NCI-H526 (cell line): Measurements from ENCODE around the gene RBM12.
"Not testable (repeated sequence)": the region's sequence is repeated elsewhere in the genome, so short reads cannot be mapped to it uniquely, and the experiment has no call there.

Experiments used
- DNase-seq, 2 experiments: peaks; one replicate each; lab custom pipeline; 2025; lab: John Stamatoyannopoulos, UW

Gene RBM12

DNA sequence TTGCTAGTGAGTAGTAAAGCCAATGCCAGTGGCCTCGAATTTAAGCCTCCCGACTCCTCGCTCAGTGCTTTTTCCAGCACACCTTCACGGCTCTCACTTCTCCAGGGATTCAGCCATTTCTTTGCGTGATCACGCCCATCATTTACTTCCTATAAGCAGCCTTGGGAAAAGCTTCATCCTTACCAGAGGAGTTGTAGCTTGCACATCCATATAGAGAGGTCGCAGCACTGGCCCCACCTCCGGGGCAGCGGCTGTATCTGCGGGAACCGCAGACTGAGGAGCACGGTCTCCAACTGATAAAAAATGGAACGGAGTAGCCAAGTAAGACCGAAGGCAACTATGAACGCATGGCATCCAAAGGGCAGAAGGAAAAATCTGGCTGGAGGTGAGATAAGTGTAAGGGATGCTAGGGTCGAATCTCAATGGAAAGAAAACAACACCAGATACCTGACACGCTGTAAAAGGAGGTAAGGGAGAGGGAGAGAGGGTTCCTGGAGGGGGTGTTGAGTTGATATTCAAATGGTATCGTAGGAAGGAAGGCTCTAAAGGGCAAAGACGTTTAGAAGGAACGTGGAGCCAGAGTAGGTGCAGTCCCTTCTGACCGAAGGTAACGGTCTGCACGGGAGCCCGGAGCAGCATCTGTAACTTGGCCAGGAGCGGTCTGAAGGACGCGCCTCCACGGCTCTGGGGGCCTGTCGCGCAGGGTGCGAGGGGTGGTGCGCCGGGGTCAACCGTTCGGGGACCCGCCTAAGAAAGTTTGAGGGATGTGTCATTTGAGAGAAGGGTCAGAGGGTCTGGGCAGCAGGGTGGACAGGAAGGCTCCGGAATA lies 33.8 kb upstream of the RBM12 start:
- DNase-seq, result peak in 1 of 2 experiments; percentile 56

DNA sequence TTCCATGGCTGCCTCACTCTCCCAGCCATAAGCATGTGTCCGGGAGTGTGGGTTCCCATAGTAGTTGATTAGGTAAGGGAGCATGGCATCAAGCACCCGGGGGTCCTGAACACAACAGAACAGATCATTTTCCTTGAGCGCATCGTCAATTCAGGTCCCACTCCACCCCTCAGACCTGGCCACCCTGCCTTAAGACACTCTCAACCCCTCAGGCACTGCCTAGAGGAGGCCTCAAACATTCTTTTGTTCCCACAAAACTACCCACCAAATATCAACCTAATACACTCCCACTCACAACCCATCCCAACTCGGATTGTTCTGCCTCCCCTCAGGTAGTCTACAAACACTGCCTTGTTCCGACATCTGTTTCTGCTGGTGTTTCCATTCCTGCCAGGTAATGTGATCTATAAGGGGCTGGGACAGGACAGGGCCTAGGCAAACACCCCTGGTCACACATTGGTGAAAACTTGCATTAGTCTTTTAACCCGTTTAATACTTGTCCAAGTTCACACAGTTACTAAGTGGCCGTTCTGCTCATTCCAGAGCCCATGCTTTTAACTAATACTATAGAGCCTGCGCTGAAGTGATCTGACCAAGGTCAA lies 33.1 kb upstream of the RBM12 start:
- no peak for DNase-seq

DNA sequence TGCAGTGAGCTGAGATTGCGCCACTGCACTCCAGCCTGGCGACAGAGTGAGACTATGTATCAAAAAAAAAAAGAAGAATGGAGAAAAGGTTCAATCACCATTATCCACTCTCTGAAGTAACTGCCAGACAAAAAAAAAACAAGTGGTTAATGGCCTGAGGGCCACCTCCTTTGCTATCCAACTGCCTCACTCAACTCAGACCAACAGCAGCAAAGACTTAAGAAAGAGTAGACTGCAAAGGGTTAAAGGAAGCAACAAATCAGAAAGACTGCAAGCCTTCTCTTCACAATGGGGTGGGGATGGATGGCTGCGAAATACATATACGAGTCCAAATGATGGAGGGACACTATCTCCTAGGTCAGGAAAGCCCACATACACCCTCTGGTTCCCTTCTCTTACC lies 31.3 kb upstream of the RBM12 start:
- no peak for DNase-seq

DNA sequence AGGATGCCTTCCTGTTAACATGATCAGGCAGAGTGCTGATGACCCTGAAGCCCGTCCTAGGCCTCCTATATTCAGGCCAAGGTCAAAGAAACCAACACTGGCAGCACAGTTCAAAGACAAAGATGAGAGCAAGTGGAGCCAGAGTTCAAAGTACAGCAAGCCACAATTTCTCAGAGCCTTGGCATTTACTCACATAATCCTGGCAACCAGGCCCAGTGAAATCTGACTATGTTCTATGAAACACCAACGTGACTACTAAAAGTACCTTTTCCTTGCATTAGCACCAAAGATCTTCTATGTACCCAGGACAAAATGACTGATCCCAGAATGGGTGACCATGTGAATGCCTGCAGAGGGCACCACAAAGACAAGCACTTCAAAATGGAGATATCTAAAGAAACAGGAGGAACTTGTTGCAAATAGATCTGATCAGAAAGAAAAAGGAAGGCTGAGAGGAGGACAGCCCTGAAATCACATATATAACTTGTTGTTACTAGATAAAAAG lies 30.6 kb upstream of the RBM12 start:
- no peak for DNase-seq

DNA sequence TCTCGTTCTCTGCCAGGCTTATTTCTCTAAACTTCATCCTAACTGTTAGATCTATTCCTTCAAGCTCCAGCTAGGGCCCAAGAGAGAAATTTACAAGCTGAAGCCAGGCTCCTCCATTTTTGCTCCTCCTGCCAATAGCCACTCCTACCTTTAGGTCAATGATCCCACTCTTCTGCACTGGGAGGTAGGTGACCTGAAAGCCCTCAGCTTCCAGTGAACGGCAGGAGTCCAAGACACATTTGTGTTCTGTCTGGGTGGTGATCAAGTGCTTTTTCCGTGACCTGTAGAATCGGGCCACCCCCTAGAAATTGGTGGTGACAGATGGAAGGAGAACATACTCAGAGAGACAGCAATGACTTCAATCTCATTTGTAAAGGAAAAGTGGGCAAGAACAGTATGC lies 25.6 kb upstream of the RBM12 start:
- no peak for DNase-seq

DNA sequence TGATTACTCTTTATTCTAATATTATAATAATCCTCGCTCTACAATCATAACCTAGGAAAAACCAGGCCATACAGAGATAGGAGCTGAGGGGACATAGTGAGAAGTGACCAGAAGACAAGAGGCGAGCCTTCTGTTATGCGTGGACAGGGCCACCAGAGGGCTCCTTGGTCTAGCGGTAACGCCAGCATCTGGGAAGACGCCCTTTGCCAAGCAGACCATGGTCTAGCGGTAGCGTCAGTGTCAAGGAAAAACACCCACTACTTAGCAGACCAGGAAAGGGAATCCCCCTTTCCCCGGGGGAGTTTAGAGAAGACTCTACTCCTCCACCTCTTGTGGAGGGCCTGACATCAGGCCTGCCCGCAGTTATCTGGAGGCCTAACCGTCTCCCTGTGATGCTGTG lies 22.2 kb upstream of the RBM12 start:
- DNase-seq, result not testable (repeated sequence)

DNA sequence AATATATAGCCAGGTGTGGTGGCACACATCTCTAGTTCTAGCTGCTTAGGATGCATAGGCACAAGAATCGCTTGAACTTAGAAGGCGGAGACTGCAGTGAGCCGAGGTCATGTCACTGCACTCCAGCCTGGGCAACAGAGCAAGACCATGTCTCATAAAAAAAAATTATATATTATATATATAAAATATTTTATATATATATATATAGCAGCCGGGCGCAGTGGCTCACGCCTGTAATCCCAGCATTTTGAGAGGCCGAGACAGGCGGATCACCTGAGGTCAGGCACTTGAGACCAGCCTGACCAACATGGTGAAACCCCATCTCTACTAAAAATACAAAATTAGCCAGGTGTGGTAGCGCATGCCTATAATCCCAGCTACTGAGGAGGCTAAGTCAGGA lies 20.7 kb upstream of the RBM12 start:
- DNase-seq, result not testable (repeated sequence)

DNA sequence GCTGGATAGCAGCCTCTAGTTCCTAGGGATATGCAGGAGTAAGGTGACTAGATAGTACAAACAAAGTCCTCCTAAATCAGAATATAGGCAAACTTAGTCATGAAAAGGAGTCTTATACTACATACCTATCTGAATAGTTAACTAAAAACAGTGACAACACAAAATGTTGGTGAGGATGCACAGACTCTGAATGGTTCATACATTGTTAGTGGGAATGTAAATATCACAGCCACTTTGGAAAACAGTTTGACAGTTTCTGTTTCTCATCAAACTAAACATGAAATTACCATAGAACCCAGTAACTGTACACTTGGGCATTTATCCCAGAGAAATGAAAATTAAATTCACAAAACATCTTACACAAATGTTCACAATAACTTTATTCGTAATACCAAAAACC lies 17.3 kb upstream of the RBM12 start:
- no peak for DNase-seq

DNA sequence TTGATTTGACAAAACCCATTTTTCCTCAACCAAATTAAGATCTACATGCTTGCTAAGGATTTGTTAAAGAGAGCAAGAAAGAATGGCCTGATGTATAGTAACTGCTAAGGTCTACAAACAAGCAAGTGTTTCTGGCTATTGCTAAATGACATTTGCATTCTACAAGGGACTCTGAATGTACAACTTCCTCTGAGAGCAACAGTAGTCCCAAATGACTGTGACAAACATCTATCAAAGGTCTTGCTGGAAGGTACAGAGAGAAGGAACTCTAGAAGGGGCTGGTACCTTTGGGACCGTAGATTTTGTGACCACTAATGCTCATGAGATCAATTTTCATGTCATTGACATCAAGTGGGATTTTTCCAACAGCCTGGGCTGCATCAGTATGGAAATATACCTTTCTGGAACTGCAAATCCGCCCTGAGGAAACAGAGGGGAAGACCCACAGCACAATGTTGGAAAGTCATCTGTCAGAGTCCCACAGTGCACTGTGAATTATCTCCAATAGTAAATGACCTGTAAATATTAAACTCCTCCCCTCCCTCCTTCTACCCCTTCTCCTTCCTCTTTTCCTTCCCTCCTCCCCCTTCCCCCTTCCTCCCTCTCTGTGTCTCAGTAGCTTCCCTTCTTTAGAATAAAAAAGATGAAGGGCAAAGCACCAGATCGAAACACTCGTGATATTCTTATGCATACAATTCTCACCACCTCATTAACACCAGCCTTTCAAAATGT lies 15.9 kb upstream of the RBM12 start:
- no peak for DNase-seq

DNA sequence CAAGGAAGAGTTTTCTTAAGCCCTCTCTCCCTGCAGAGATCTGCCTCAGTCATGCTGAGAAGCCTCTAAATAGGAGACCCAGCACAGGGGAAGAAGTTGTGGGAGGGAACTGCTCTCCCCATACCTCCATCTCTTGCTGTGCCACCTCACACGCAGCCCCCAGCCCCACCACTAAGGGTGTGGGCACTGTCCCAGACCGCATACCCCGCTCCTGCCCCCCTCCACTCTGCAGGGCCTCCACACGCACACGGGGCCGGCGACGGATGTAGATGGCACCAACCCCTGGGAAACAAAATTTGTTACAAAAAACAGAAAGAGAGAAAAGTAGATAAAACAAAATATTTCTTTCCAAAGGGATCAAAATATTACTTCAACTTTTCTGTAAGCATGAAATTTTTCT lies 10.2 kb upstream of the RBM12 start:
- no peak for DNase-seq

DNA sequence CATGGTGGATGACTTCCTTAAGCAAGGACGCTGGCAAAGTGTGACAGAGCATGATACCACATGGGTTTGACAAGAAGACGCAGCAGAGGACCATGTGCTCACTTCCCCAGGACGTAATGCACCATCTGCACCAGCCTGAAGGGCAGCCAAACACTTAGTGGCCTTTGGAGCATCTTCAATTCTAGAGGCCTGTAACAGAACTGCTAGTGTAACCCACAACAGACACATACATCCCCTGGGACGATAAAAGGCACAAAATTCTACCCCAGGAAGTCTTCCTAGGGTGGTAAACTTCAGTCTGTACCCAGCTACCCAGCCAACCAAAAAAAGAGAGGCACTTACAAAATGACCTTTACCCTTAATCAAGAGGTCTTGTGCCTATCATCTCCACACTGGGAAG lies 9.2 kb upstream of the RBM12 start:
- no peak for DNase-seq

DNA sequence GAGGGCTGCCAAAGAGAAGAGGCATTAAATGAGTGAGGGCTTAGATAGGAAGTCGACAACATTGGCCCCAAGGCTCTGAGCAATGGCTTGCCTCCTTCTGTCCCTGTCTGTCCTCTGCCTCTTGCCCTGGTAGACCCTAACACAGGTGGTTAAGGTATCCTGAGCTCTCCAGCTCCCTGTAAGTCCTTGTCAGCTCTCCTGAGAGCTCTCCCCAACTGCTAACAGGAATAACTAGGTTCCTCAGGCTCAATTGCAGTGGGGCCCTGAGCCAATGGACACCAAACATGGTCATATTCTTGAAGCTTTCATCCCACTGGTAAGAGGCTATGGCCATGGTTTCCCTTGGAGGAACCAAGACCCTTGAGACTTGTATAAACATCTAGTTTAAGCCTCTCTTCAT lies 5.0 kb upstream of the RBM12 start:
- DNase-seq, result no peak

DNA sequence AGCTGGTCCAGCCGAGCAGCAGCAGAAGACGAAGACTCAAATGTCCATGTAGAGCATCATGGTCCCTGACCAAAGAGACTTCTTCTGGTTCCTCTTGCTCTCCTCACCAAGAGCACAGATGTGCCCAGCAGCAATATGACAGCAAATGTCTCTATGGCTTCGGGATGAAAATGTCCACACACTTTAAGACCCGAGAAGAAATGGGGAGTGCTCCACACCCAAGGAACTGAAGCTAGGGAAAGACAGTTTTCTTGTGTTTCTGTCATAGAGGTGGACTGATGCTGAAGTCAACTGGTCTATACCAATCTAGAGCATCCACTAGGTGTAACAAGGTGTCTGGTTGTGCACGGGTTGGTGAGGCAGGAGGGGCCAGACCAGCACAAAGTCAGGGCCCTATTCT lies 4.5 kb upstream of the RBM12 start:
- no peak for DNase-seq

DNA sequence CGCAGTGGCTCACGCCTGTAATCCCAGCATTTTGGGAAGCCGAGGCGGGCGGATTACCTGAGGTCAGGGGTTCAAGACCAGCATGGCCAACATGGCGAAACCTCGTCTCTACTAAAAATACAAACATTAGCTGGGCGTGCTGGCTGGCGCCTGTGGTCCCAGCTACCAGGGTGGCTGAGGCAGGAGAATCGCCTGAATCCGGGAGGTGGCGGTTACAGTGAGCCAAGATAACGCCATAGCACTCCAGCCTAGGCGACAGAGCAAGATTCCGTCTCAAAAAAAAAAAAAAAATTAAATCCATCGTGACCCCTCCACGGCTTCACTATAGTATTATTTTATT lies 1.2 kb upstream of the RBM12 start:
- no peak for DNase-seq

DNA sequence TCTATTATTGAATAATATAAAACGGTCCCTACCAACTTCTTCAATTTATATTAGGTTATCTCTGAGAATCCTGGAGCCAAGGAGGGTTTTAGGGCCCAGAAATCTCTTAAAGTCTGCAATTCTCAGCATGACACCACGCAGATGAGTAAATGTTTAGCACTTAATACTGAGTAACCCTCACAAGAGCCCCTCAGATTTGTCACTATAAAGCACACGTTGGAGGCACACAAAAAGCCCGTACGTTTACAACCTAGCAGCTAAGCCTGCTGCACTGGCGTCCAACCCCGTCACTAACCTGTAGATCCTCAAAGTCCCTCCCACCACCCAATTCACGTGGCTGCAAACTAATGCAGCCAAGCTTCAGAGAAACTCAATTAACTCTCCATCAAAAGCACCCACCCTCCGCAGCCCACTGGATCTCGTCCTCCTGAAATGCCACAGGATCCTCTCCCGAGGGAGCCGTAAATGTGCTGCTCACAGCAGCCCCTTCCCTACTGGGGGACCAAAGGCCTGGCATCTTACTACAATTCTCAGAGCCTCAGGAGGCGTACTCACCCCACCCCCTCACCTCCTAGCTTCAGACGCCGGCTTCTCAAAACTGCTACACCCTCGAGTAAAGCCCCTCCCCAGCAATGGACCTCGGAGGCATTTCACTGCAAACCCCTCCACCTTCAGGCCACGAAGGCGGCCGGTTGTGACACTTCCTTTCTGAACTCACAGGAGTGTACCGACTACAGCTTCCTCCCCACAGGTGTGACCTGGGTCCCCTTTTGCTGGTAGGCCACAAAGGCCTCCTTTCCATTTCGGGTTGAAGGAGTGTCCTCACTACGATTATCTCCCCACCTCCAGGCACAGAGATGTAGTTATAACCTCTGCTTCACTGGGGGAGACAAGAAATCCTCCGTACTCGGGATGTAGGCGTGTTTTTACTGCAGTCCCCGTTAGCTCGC lies 909 bp downstream of the RBM12 start:
- peak; percentile 66 to 80 for DNase-seq

DNA sequence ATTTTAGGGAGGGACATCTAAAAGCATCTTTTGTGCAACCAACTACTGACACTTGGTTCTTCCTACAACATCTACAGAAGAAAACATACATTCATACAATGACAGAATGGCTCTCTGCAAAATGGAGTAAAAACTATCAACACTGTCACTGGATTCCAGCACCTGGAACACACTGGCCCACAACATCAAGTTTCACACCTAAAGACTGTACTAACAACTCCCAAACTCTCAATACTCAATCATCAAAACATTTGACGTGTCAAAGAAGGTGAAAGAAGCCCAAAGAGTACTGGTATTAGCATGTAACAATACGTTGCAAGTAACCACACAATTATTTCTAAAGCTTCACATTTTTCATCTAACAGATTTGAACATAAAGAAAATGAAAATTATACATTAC lies 2.1 kb downstream of the RBM12 start:
- no peak for DNase-seq

DNA sequence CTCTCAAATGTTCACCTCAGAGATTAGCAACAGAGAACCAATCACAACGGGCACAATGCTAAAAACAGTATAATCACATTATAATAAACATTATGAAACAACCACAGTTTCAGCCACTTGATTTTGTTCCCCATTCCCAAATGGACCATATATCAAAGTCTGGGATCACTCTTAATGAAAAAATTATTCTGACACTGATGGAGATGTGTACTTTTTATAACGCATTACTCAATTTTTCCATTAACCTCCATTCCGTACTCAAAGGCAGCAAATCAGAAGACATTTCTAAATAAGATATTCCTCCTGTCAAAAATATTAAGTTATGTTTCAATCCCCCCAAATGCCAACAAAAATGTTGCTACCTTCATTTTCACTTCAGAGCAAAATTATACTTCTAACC lies 2.8 kb downstream of the RBM12 start:
- DNase-seq, result no peak

DNA sequence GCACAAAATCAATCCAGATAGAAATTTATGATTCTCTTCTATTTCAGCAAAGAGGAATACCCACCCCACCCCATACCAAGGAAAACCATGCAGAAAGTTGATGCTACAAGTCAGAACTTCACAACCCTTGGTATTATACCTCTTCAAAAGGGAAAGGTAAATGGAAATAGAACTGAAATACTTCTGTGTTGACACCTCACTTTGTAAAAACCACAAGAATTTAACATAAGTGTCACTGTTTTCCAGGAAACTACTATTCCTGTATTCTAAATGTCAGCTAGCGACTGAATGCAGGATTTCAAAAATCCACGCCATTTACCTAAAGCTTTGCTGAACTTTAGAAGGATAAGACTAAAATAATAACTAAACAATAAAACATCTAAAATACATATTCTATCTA lies 3.6 kb downstream of the RBM12 start:
- DNase-seq, result no peak

DNA sequence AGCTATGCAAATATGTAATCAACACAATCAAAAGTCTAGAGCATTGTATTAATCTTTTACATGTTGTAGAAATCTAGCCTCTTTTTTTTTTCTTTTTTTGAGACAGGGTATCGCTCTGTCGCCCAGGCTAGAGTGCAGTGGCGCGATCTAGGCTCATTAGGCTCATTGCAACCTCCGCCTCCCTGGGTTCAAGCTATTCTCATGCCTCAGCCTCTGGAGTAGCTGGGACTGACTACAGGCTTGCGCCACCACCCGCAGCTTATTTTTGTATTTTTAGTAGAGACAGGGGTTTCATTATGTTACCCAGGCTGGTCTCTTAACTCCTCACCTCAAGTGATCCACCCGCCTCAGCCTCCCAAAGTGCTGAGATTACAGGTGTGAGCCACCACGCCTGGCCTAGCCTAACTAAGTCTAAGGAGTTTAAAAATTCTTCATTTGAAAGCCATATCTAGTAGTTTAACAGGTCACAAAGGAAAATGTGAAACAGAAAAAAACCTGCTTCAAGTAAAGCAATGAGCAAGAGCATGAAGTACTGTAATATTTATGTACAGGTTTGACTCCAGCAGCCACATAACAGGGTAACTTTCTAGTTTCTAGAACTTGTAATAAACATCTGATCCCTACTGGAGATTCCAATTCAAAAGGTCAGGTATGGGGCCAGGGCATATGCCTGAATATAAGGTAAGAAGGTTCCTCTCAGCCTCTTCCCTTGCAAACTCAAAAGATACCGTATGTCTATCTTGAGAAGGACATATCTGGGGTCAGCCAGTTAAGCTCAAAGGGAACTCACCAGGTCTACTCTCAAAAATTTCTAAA lies 4.4 kb downstream of the RBM12 start:
- DNase-seq, result no peak

DNA sequence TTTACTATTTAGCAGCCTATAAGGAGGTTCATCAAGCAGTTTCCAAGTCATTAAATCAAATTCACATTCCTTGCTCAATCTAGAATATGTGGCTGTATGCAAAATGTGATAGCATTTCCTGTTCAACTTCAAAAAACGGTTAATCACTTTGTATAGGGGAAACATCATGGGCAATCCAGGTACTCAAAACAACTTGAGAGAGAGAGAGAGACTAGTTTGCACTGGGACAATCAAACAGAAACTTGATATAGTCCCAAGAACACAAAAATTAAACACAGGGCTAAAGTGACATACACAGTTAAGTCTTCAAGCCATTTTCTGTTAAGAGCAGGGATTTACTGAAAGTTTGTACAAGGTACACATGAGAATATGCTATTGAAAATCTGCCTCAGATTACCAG lies 7.4 kb downstream of the RBM12 start:
- DNase-seq, result no peak

DNA sequence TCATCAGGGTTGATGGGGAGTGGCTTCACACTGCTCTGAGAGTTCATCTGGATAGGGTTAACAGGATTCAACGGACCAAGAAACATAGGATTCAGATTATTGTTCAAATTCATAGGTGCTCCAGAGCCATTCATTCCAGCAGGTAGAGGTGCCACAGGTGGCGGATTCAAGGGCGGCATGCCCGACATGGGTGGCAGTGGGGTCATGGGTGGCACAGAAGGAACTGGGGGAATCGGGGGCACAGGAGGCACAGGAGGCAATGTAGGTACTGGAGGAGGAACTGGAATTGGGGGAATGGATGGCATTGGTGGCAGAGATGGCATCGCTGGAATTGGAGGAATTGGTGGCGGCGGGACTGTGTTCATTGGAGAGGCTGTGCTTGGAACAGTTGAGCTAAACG lies 10.3 kb downstream of the RBM12 start:
- no peak for DNase-seq
